GM23338 (cell line): ENCODE results near the gene BPIFB2.

Source experiments
- CREB1 ChIP-seq: fragments of 250-450 bp; sonication (Bioruptor Pico); IDR thresholded peaks from 2 replicates; pipeline ENCODE4 v1.5.0; 2020; ENCODE audit warnings: low read depth, mild to moderate bottlenecking, moderate library complexity
- EZH2 ChIP-seq: fragments of 200-600 bp; sonication (generic); IDR thresholded peaks from one replicate; pipeline ENCODE4 v1.8.0; 2017; ENCODE audit warnings: antibody characterized with exemption, mild to moderate bottlenecking, low read depth; ENCODE audit not compliant: unreplicated experiment
- EZH2phosphoT487 ChIP-seq: fragments of 200-600 bp; sonication (generic); IDR thresholded peaks from one replicate; pipeline ENCODE4 v1.8.1; 2018; ENCODE audit warnings: antibody characterized with exemption; ENCODE audit not compliant: unreplicated experiment
- POLR2AphosphoS5 ChIP-seq: IDR thresholded peaks from 2 replicates; pipeline ENCODE4 v1.6.1; 2016; ENCODE audit warnings: antibody characterized with exemption, low read depth
- ZNF331 ChIP-seq: fragments of 250-450 bp; sonication (Bioruptor Pico); IDR thresholded peaks from 2 replicates; pipeline ENCODE4 v1.5.0; 2020; ENCODE audit warnings: low read depth, mild to moderate bottlenecking, moderate library complexity
- TF ChIP-seq, protein P1 (sequence below), 2 experiments: fragments of 200-600 bp in 1 of 2; sonication (generic) in 1 of 2; conservative IDR thresholded peaks; 2 replicates each; pipeline versions ENCODE4 v1.5.1 to v1.6.1; 2016 to 2017; ENCODE audit warnings: antibody characterized with exemption in 2 of 2, low read depth in 2 of 2, mild to moderate bottlenecking in 2 of 2, moderate library complexity in 1 of 2
- TF ChIP-seq, protein P2 (sequence below): IDR thresholded peaks from 2 replicates; pipeline ENCODE4 v1.6.1; 2016; ENCODE audit warnings: antibody characterized with exemption

GRCh38 chr20:33065785-33066184 is 58.3 kb downstream of the BPIFB2 start:
- TF ChIP-seq, protein P1, sequence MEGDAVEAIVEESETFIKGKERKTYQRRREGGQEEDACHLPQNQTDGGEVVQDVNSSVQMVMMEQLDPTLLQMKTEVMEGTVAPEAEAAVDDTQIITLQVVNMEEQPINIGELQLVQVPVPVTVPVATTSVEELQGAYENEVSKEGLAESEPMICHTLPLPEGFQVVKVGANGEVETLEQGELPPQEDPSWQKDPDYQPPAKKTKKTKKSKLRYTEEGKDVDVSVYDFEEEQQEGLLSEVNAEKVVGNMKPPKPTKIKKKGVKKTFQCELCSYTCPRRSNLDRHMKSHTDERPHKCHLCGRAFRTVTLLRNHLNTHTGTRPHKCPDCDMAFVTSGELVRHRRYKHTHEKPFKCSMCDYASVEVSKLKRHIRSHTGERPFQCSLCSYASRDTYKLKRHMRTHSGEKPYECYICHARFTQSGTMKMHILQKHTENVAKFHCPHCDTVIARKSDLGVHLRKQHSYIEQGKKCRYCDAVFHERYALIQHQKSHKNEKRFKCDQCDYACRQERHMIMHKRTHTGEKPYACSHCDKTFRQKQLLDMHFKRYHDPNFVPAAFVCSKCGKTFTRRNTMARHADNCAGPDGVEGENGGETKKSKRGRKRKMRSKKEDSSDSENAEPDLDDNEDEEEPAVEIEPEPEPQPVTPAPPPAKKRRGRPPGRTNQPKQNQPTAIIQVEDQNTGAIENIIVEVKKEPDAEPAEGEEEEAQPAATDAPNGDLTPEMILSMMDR (conservative IDR thresholded peaks at IDR 0.05; ENCODE audit: low read depth in 2 of 2): no peak
- TF ChIP-seq EZH2phosphoT487: no peak
- TF ChIP-seq ZNF331 (CRISPR knock-in tag): no peak
- TF ChIP-seq EZH2: no peak
- no peak for TF ChIP-seq POLR2AphosphoS5
- TF ChIP-seq, protein P2, sequence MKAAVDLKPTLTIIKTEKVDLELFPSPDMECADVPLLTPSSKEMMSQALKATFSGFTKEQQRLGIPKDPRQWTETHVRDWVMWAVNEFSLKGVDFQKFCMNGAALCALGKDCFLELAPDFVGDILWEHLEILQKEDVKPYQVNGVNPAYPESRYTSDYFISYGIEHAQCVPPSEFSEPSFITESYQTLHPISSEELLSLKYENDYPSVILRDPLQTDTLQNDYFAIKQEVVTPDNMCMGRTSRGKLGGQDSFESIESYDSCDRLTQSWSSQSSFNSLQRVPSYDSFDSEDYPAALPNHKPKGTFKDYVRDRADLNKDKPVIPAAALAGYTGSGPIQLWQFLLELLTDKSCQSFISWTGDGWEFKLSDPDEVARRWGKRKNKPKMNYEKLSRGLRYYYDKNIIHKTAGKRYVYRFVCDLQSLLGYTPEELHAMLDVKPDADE: no peak
- no peak for TF ChIP-seq CREB1 (CRISPR knock-in tag)
